Ishikawa (cell line): Measurements from ENCODE around the gene TIAM2.

Experiments
- CEBPB ChIP-seq: IDR thresholded peaks from 2 replicates; pipeline ENCODE4 v1.6.1; 2012
- CREB1 ChIP-seq: IDR thresholded peaks from 2 replicates; pipeline ENCODE4 v1.6.1; 2012; ENCODE audit warnings: low read depth
- EGR1 ChIP-seq: IDR thresholded peaks from 2 replicates; pipeline ENCODE4 v1.6.1; 2012
- EP300 ChIP-seq: IDR thresholded peaks from 2 replicates; pipeline ENCODE4 v1.6.1; 2012; ENCODE audit warnings: borderline replicate concordance
- FOXM1 ChIP-seq: IDR thresholded peaks from 2 replicates; pipeline ENCODE4 v1.6.1; 2012; ENCODE audit warnings: low read depth, borderline replicate concordance
- MAX ChIP-seq: IDR thresholded peaks from 2 replicates; pipeline ENCODE4 v1.6.1; 2012
- NFIC ChIP-seq: IDR thresholded peaks from 2 replicates; pipeline ENCODE4 v1.6.1; 2012
- RAD21 ChIP-seq: IDR thresholded peaks from 2 replicates; pipeline ENCODE4 v1.6.1; 2012; ENCODE audit warnings: low read depth
- TAF1 ChIP-seq: IDR thresholded peaks from 2 replicates; pipeline ENCODE4 v1.6.1; 2012; ENCODE audit warnings: low read depth, mild to moderate bottlenecking
- TCF12 ChIP-seq: IDR thresholded peaks from 2 replicates; pipeline ENCODE4 v1.6.1; 2012; ENCODE audit warnings: low read depth
- TEAD4 ChIP-seq: IDR thresholded peaks from 2 replicates; pipeline ENCODE4 v1.6.1; 2012
- USF1 ChIP-seq: IDR thresholded peaks from 2 replicates; pipeline ENCODE4 v1.6.1; 2012
- YY1 ChIP-seq: IDR thresholded peaks from 2 replicates; pipeline ENCODE4 v1.6.1; 2012; ENCODE audit warnings: low read depth
- ZBTB7A ChIP-seq: IDR thresholded peaks from 2 replicates; pipeline ENCODE4 v1.6.1; 2012; ENCODE audit warnings: low read depth
- TF ChIP-seq, protein P1 (sequence below): IDR thresholded peaks from 2 replicates; pipeline ENCODE4 v1.6.1; 2012; ENCODE audit warnings: low read depth, mild to moderate bottlenecking

Gene TIAM2

GRCh38 chr6:154995254-154996015, at the start of gene TIAM2:
Gene TIAM2 (plus strand): TSS chr6:154995315. CDS start chr6:155129224, 133,909 bp downstream.
- TF ChIP-seq RAD21 (no peak), MAX (0 out of 2 replicates have a peak, but pooled peaks have one; percentile 13), EGR1 (no peak; the same call in 1 of the 2 replicates), USF1 (no peak), TCF12 (peak; percentile 26; the same call in 1 of the 2 replicates), NFIC (no peak), CREB1 (no peak), FOXM1 (no peak), CEBPB (no peak), EP300 (no peak), ZBTB7A (peak; percentile 76; the same call in 1 of the 2 replicates), YY1 (peak; percentile 54; the same call in 1 of the 2 replicates), TAF1 (no peak), TEAD4 (no peak)
- TF ChIP-seq, protein P1, sequence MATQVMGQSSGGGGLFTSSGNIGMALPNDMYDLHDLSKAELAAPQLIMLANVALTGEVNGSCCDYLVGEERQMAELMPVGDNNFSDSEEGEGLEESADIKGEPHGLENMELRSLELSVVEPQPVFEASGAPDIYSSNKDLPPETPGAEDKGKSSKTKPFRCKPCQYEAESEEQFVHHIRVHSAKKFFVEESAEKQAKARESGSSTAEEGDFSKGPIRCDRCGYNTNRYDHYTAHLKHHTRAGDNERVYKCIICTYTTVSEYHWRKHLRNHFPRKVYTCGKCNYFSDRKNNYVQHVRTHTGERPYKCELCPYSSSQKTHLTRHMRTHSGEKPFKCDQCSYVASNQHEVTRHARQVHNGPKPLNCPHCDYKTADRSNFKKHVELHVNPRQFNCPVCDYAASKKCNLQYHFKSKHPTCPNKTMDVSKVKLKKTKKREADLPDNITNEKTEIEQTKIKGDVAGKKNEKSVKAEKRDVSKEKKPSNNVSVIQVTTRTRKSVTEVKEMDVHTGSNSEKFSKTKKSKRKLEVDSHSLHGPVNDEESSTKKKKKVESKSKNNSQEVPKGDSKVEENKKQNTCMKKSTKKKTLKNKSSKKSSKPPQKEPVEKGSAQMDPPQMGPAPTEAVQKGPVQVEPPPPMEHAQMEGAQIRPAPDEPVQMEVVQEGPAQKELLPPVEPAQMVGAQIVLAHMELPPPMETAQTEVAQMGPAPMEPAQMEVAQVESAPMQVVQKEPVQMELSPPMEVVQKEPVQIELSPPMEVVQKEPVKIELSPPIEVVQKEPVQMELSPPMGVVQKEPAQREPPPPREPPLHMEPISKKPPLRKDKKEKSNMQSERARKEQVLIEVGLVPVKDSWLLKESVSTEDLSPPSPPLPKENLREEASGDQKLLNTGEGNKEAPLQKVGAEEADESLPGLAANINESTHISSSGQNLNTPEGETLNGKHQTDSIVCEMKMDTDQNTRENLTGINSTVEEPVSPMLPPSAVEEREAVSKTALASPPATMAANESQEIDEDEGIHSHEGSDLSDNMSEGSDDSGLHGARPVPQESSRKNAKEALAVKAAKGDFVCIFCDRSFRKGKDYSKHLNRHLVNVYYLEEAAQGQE, result no peak

GRCh38 chr6:154950979-154951344, 44.2 kb upstream of the TIAM2 start:
- TF ChIP-seq, protein P1, result no peak
- TF ChIP-seq RAD21 (no peak), YY1 (no peak), TEAD4 (no peak), EP300 (no peak), FOXM1 (no peak), NFIC (no peak), CEBPB (no peak), TCF12 (no peak), USF1 (no peak), EGR1 (no peak), CREB1 (no peak), ZBTB7A (no peak)

- TF ChIP-seq EGR1, result no peak
- TF ChIP-seq TAF1, result no peak
- TF ChIP-seq YY1, result no peak
- peak; percentile 37; the same call in 1 of the 2 replicates for TF ChIP-seq USF1
- TF ChIP-seq EP300, result no peak
- TF ChIP-seq NFIC, result peak; percentile 44; the same call in 1 of the 2 replicates
- no peak for TF ChIP-seq CREB1
- TF ChIP-seq ZBTB7A, result no peak
- no peak for TF ChIP-seq TEAD4
- TF ChIP-seq CEBPB, result no peak
- TF ChIP-seq, protein P1, result no peak
- 0 out of 2 replicates have a peak, but pooled peaks have one; percentile 34 for TF ChIP-seq MAX
- TF ChIP-seq FOXM1, result no peak
These were observed 43.5 kb upstream of the TIAM2 start for GRCh38 chr6:154951345-154952200.
